Psoas muscle (tissue), 8 donors: ENCODE data around the gene EEF2K. TPM values are rescaled to one million over a fixed set of nuclear protein-coding genes. Genes with fewer than 3 reads are reported as not detected.

Experiments used
- ATAC-seq, 4 donors: fragments of 200-7000 bp; cut with Tn5 transposase; one replicate each; pipeline ENCODE4 v1.9.1; 2020; ENCODE audit warnings: moderate library complexity in 3 of 4, mild to moderate bottlenecking in 2 of 4
- DNase-seq, 2 donors: peaks; one replicate each; pipeline ENCODE4 v3.0.0-alpha.2; 2020
- H3K27ac ChIP-seq: fragments of 200-600 bp; one replicate; pipeline ENCODE4 v1.8.0; 2022
- H3K27me3 ChIP-seq, 3 donors: fragments of 200-600 bp in 1 of 3; one replicate each; pipeline versions ENCODE4 v1.6.1 to v1.8.0; 2013 to 2022; ENCODE audit warnings: low read length in 2 of 3, mild to moderate bottlenecking in 2 of 3, moderate library complexity in 1 of 3; ENCODE audit not compliant: insufficient read depth in 3 of 3
- H3K36me3 ChIP-seq, 2 donors: fragments of 200-600 bp in 1 of 2; one replicate each; pipeline versions ENCODE4 v1.6.1 to v1.8.0; 2013 to 2022; ENCODE audit warnings: low read depth in 1 of 2, mild to moderate bottlenecking in 1 of 2, moderate library complexity in 1 of 2; ENCODE audit not compliant: insufficient read depth in 1 of 2
- H3K4me1 ChIP-seq: fragments of 200-600 bp; one replicate; pipeline ENCODE4 v1.8.0; 2022
- H3K4me3 ChIP-seq: fragments of 200-600 bp; one replicate; pipeline ENCODE4 v1.8.0; 2022; ENCODE audit warnings: mild to moderate bottlenecking
- H3K9me3 ChIP-seq: fragments of 200-600 bp; one replicate; pipeline ENCODE4 v1.8.0; 2022
- CTCF ChIP-seq: fragments of 200-600 bp; IDR thresholded peaks from one replicate; pipeline ENCODE4 v1.8.0; 2022; ENCODE audit warnings: antibody characterized with exemption
- WGBS, 3 donors: extraction: QIAGEN DNeasy Blood & Tissue Kit; methylation state at CpG; one replicate each; pipeline versions ENCODE4 v1.1.6 to v1.1.7; 2013; 5-methylcytosine and 5-hydroxymethylcytosine counted together
- intact Hi-C, 2 donors: fragments of 100-400 bp; cut with DNase I; formaldehyde crosslinking; loops; one replicate each; pipeline versions ENCODE4 v1.11.0 to v1.14.2; 2022
- polyA plus RNA-seq, 3 donors: library from polyadenylated mRNA; stranded (reverse); fragments of 200-250 nt; gene quantifications; one replicate each; pipeline ENCODE4 v1.2.3, GENCODE V29; 2013
- total RNA-seq, 4 donors: library from RNA; stranded (reverse); fragmentation: NEBNext Ultra II Directional in 2 of 4; extraction: Animal tissue kit (Norgen Biotek cat#: 25700) in 2 of 4; gene quantifications; one replicate each; pipeline versions ENCODE4 v1.2.1 to v1.2.4, GENCODE V29; 2021 to 2023
- donor health status: healthy with polysubstance abuse.
- donor health status: DM: no; HTN: no; CAD: no; lungs with moderate emphysema.
- donor health status: Bipolar disorder and iron deficiency.
- donor health status: healthy.
- donor health status: DM: yes; HTN: yes; CAD: no.
- donor health status: DM: no; HTN: no; CAD: no.
- donor health status: DM: no; HTN: no; CAD: no.
- donor health status: DM: yes; HTN: yes; CAD: no.

EEF2K gene
- total and polyA plus RNA-seq, 7 donors = 13.0 to 47.0 (median 29.4) TPM

DNA sequence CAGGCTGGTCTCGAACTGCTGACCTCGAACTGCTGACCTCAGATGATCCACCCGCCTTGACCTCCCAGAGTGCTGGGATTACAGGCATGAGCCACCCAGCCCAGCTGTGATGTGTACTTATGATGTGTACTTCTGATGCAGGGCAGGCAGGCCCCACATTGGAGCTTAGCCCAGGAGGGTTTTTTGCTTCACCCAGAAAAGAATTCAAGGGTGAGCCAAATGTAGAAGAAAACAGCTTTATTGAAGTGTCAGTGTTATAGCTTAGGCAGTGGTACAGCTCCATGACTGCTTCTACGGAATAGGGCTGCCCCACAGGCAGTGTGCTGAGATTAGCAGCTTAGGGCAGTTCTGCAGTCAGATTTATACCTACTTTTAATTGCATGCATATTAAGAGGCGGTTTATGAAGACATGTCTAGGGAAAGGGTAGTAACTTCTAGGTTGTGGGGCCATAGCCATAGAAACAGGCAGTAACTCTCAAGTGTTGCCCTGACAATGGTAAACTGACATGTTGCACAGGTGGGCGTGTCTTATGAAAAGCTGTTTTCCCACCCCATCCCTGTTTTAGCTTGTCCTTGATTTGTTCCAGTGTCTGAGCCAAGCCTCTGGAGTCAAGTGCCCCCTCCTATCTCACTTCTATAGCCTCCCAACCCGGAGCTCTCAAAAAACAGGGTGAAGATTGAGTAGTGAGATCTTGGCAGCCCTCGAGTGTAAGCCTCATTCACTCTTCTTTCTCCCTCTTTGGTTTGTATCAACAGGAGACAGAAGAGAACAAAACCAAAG, 67.0 kb downstream of the EEF2K start:
- intact Hi-C loops = no loop called here
- Histone ChIP-seq H3K4me1 (no peaks in the 10 kb centered on the region), H3K9me3 (no peaks in the 10 kb centered on the region), H3K27me3 (no peaks in the 10 kb centered on the region), H3K4me3 (no peak overlapping the region), H3K36me3 (peaks cover 2 to 100% of the 10 kb centered on the region in 2 donors), H3K27ac (no peak overlapping the region)
- no peak for TF ChIP-seq CTCF
- peak in 1 of 2 donors; percentile 17 for DNase-seq
- WGBS, 3 donors = 51 to 76% (median 62%) methylated on average over 8 of the region's 8 CpGs
- no peak for ATAC-seq

DNA sequence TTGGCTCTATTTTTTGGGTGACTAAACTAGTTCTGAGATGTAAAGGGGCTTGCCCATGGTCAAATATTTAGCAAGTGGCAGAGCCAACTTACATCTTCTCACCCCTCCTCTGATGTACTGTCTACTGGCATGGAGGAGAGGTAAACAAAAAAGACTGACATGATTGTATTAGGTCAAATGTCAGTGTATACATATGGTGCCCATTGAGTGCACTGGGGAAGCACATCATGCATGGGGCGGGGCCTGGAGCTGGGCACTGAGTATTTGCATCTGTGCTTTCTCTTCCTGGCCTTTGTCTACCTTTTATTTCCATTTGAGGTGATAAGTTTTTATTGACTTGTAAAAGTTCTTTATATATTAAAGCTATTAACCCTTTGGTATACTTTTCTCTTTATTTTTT, 68.8 kb downstream of the EEF2K start:
- Histone ChIP-seq H3K9me3 (no peaks in the 10 kb centered on the region), H3K27ac (no peak overlapping the region), H3K27me3 (no peaks in the 10 kb centered on the region), H3K36me3 (peaks cover 1 to 100% of the 10 kb centered on the region in 2 donors), H3K4me3 (no peak overlapping the region), H3K4me1 (no peaks in the 10 kb centered on the region)
- intact Hi-C loops = loop anchor here in 1 of 2 donors (5.0 kb wide), 1 partner anchor 33 kb away; no protein-coding TSS in a partner anchor
- DNase-seq = no peak
- WGBS, 3 donors = 95 to 100% (median 100%) methylated on average over 1 of the region's 1 CpG
- TF ChIP-seq CTCF = no peak
- no peak for ATAC-seq

DNA sequence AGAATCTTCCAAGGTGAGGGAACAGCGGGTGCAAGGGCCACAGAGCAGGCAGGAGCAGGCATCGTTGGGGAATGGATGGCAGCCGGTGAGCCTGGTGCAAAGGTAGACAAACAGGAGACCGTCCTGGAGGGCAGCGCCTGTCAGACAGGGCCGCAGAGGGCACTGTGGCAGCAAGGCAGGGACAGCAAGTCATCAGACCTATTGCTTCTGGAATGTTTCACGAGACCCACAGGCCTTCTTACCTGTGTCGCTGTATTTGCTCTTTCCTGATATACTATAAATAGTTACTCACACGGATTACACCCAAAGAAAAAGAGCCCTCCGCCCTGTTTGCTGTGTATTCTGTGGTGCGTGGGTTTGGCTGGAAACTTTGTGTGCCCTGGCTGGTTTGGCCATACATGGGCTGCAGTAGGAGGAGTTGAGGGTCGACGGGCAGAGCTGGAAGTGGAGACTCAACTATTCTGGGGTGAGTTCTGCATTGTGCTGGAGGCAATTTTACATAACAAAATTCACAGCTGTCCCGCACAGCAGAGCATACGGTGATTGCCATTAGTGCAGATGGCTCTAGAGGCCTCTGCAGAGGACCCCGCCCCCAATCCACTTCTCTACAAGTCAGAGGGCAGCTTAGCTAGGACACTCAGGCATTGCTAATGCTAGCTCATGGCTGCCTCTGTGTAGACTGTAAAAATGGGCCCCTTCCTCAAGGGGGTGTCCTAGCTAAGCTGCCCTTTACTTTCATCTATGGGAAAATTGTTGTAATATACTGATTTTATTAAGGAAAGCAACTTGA, 72.6 kb downstream of the EEF2K start:
- Histone ChIP-seq H3K27me3 (no peaks in the 10 kb centered on the region), H3K4me3 (no peak overlapping the region), H3K27ac (no peak overlapping the region), H3K4me1 (no peaks in the 10 kb centered on the region), H3K9me3 (no peaks in the 10 kb centered on the region), H3K36me3 (peaks cover 5 to 100% of the 10 kb centered on the region in 2 donors)
- TF ChIP-seq CTCF = no peak
- DNase-seq = peak in 1 of 2 donors; percentile 8
- peak in 1 of 4 donors; percentile 36 for ATAC-seq
- intact Hi-C loops = loop anchor here in 1 of 2 donors (5.0 kb wide), 1 partner anchor 36 kb away; no protein-coding TSS in a partner anchor
- 79 to 84% (median 81%) methylated on average over 16 of the region's 16 CpGs for WGBS, 3 donors

DNA sequence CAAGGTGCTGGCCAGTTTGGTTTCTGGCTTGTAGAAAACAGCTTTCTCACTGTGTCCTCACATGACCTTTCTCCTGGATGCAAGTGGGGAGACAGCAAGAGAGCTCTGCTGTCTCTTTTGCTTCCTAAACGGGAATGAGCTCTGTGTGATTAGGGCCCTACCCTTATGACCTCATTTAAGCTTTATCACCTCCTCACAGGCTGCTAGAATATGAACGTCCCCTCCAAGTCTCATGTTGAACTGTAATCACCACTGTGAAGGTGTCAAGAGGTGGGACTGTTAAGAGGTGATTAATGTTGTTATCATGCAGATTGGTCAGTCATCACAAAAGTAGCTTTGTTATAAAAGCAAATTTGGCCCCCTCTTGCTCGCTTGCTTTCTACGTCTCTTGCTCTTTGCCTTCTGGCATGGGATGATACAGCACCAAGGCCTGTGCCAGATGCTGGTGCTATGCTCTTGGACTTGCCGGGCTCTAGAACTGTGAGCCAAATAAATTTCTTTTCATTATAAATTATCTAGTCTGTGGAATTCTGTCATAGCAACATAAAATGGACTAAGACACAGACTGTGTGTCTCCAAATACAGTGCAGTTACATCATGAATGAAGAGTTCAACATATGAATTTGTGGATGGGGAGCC, 76.3 kb downstream of the EEF2K start:
- 68 to 85% (median 69%) methylated on average over 5 of the region's 5 CpGs for WGBS, 3 donors
- intact Hi-C loops = no loop called here

More for the DNA sequence above, 76.3 kb downstream of the EEF2K start:
- peaks cover 5 to 96% of the 10 kb centered on the region in 2 donors for H3K36me3 ChIP-seq
- H3K9me3 ChIP-seq = no peaks in the 10 kb centered on the region
- no peaks in the 10 kb centered on the region for H3K27me3 ChIP-seq
- no peak overlapping the region for H3K27ac ChIP-seq
- DNase-seq = no peak
- ATAC-seq = no peak
- no peak overlapping the region for H3K4me3 ChIP-seq
- no peak for TF ChIP-seq CTCF
- H3K4me1 ChIP-seq = no peaks in the 10 kb centered on the region
